ENCODE results near the gene MAD1L1.

The MAD1L1 gene

DNA sequence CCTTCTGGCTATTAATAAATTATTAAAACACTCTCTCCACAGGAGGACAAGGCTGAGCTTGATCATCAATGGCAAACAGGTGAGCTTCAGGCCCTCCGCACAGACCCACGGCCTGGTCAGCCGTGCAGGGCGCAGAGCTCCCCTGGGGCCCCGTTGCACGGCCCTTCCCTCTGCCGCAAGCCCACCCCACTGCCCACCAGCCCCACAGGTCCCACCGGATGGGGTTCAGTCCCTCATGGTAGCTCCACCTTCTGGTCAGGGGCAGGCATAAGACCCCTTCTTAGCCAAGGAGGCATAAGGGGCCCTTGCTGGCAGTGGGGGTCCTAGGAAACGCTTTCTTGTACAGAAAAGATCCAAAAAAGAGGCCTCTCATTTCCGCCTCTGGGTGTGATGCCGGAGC is 84.6 kb downstream of the MAD1L1 start:
- Histone ChIP-seq H3K27ac (ENCODE audit: low read length, poor library complexity, severe bottlenecking) (no peak overlapping the region), H3K27me3 (ENCODE audit: control insufficient read depth in 1 of 2, insufficient read depth in 1 of 2, low read length in 2 of 2) (no peaks in the 10 kb centered on the region), H2BK120ac (ENCODE audit: low read depth, low read length) (no peak overlapping the region), H2BK5ac (ENCODE audit: low read depth, low read length, poor library complexity, severe bottlenecking) (no peak overlapping the region), H3K14ac (ENCODE audit: low read length in 2 of 2) (no peak overlapping the region), H3K79me1 (replicated peaks; ENCODE audit: low read length, poor library complexity, severe bottlenecking) (peaks cover 31% of the 10 kb centered on the region), H3K36me3 (ENCODE audit: control insufficient read depth in 1 of 2, insufficient read depth in 2 of 2, low read depth in 1 of 2, low read length in 2 of 2) (peaks cover 30 to 62% of the 10 kb centered on the region in 2 experiments), H2AK5ac (ENCODE audit: low read length, severe bottlenecking) (no peak overlapping the region), H4K91ac (ENCODE audit: low read length) (no peak overlapping the region), H3K4ac (ENCODE audit: low read depth in 1 of 2, low read length in 2 of 2) (no peak overlapping the region), H3K4me3 (ENCODE audit: insufficient read depth in 1 of 2, low read depth in 1 of 2, low read length in 2 of 2) (no peak overlapping the region), H3K23ac (ENCODE audit: low read length in 2 of 2) (no peak overlapping the region), H3K4me1 (ENCODE audit: control insufficient read depth, insufficient read depth, low read depth, low read length) (peaks cover 19% of the 10 kb centered on the region), H3K9ac (ENCODE audit: low read length) (no peak overlapping the region), H2AFZ (ENCODE audit: low read depth, low read length) (no peak overlapping the region), H3K9me3 (ENCODE audit: control insufficient read depth, low read length) (no peaks in the 10 kb centered on the region), H3K4me2 (ENCODE audit: low read length, poor library complexity, severe bottlenecking) (no peak overlapping the region), H2BK15ac (ENCODE audit: low read depth, poor library complexity, severe bottlenecking) (no peak overlapping the region), H4K8ac (ENCODE audit: low read length) (no peak overlapping the region), H3K18ac (ENCODE audit: low read depth in 1 of 2, low read length in 2 of 2) (no peak overlapping the region), H2BK12ac (ENCODE audit: low read length in 2 of 2) (no peak overlapping the region)
- 99% methylated on average over 11 of the region's 11 CpGs for WGBS
- no peak for DNase-seq

DNA sequence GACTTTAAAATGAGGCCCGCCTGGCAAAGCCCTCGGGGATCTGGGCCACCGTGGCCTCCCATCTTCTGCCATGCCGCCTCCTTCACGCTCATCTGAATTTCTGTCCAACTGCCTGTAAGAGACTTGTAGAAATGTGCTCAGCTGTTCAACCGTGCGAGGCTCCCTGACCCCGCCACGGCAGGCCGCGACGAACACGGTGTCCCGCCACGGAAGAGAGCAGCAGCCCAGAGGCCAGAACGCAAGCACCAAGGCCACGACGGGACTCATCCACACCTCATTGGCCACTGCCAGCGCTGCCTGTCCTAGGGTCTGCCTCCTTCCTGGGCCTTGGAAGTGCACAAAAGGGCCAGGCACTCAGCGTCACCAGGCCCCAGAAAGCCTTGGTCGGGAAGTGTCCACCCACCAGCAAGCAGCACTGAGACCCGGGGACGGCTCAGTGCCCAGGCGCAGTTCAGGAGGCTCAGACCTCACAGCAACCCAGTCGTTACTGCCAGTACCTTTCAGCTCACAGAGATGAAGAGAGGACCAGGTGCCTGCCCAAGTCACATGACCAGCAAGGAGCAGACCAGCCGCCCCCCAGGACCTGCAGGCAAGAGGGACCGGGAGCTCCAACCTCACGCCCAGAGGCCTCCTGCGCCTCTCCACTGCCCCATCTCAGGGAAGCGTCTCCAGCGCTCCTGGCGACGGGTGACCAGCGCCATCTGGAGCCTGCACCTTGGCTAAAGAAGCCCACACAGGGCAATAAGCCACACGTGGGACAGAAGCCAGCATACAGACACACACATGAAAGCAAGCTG is 85.9 kb downstream of the MAD1L1 start:
- Histone ChIP-seq H3K4me1 (ENCODE audit: control insufficient read depth, insufficient read depth, low read depth, low read length) (peaks cover 16% of the 10 kb centered on the region), H2BK5ac (ENCODE audit: low read depth, low read length, poor library complexity, severe bottlenecking) (no peak overlapping the region), H3K9me3 (ENCODE audit: control insufficient read depth, low read length) (no peaks in the 10 kb centered on the region), H3K9ac (ENCODE audit: low read length) (no peak overlapping the region), H3K23ac (ENCODE audit: low read length in 2 of 2) (no peak overlapping the region), H4K8ac (ENCODE audit: low read length) (no peak overlapping the region), H3K4ac (ENCODE audit: low read depth in 1 of 2, low read length in 2 of 2) (no peak overlapping the region), H3K27me3 (ENCODE audit: control insufficient read depth in 1 of 2, insufficient read depth in 1 of 2, low read length in 2 of 2) (no peaks in the 10 kb centered on the region), H3K18ac (ENCODE audit: low read depth in 1 of 2, low read length in 2 of 2) (no peak overlapping the region), H3K4me2 (ENCODE audit: low read length, poor library complexity, severe bottlenecking) (no peak overlapping the region), H3K27ac (ENCODE audit: low read length, poor library complexity, severe bottlenecking) (no peak overlapping the region), H2AK5ac (ENCODE audit: low read length, severe bottlenecking) (no peak overlapping the region), H2AFZ (ENCODE audit: low read depth, low read length) (no peak overlapping the region), H2BK15ac (ENCODE audit: low read depth, poor library complexity, severe bottlenecking) (no peak overlapping the region), H2BK120ac (ENCODE audit: low read depth, low read length) (no peak overlapping the region), H3K79me1 (replicated peaks; ENCODE audit: low read length, poor library complexity, severe bottlenecking) (peaks cover 28% of the 10 kb centered on the region), H3K14ac (ENCODE audit: low read length in 2 of 2) (no peak overlapping the region), H2BK12ac (ENCODE audit: low read length in 2 of 2) (no peak overlapping the region), H3K4me3 (ENCODE audit: insufficient read depth in 1 of 2, low read depth in 1 of 2, low read length in 2 of 2) (no peak overlapping the region), H3K36me3 (ENCODE audit: control insufficient read depth in 1 of 2, insufficient read depth in 2 of 2, low read depth in 1 of 2, low read length in 2 of 2) (peaks cover 35 to 68% of the 10 kb centered on the region in 2 experiments), H4K91ac (ENCODE audit: low read length) (no peak overlapping the region)
- no peak for DNase-seq
- 98% methylated on average over 35 of the region's 35 CpGs for WGBS

DNA sequence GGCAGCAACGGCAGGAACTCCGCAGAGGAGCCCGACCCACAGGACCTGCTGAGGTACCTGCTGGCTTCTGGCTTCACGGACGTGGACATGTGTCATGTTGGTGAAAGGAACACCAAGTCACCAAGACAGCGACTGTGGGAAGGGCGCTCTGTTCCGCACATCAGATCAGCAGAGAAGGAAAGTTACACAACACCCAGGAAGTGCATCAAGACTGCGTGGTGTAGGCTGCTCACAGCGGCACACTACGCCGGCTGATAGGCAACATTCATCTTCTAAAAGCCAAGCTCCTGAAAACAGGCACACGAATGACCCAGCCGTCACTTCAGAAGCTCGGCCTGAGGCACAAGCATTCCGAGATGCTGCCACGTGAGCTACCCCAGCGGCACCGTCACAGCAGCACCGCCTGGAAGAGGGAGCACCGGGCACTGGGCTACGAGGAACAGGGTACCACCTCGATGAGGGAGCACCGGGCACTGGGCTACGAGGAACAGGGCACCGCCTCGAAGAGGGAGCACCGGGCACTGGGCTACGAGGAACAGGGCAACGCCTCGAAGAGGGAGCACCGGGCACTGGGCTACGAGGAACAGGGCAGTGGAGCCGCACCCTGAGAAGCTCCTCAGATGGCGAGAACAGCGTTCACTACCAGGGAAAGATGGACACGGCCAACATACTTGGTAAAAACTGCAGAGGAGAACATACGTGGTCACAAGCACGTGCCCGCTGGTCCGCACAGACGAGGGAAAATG is 86.7 kb downstream of the MAD1L1 start:
- Histone ChIP-seq H3K23ac (ENCODE audit: low read length in 2 of 2) (no peak overlapping the region), H3K9ac (ENCODE audit: low read length) (no peak overlapping the region), H3K4ac (ENCODE audit: low read depth in 1 of 2, low read length in 2 of 2) (no peak overlapping the region), H2BK120ac (ENCODE audit: low read depth, low read length) (no peak overlapping the region), H2AFZ (ENCODE audit: low read depth, low read length) (no peak overlapping the region), H3K27ac (ENCODE audit: low read length, poor library complexity, severe bottlenecking) (no peak overlapping the region), H3K4me1 (ENCODE audit: control insufficient read depth, insufficient read depth, low read depth, low read length) (peaks cover 8% of the 10 kb centered on the region), H3K36me3 (ENCODE audit: control insufficient read depth in 1 of 2, insufficient read depth in 2 of 2, low read depth in 1 of 2, low read length in 2 of 2) (peaks cover 35 to 73% of the 10 kb centered on the region in 2 experiments), H2BK15ac (ENCODE audit: low read depth, poor library complexity, severe bottlenecking) (no peak overlapping the region), H3K27me3 (ENCODE audit: control insufficient read depth in 1 of 2, insufficient read depth in 1 of 2, low read length in 2 of 2) (no peaks in the 10 kb centered on the region), H4K8ac (ENCODE audit: low read length) (no peak overlapping the region), H3K14ac (ENCODE audit: low read length in 2 of 2) (no peak overlapping the region), H3K4me2 (ENCODE audit: low read length, poor library complexity, severe bottlenecking) (no peak overlapping the region), H4K91ac (ENCODE audit: low read length) (no peak overlapping the region), H2BK5ac (ENCODE audit: low read depth, low read length, poor library complexity, severe bottlenecking) (no peak overlapping the region), H3K79me1 (replicated peaks; ENCODE audit: low read length, poor library complexity, severe bottlenecking) (peaks cover 30% of the 10 kb centered on the region), H3K18ac (ENCODE audit: low read depth in 1 of 2, low read length in 2 of 2) (no peak overlapping the region), H3K4me3 (ENCODE audit: insufficient read depth in 1 of 2, low read depth in 1 of 2, low read length in 2 of 2) (no peak overlapping the region), H2BK12ac (ENCODE audit: low read length in 2 of 2) (no peak overlapping the region), H2AK5ac (ENCODE audit: low read length, severe bottlenecking) (no peak overlapping the region), H3K9me3 (ENCODE audit: control insufficient read depth, low read length) (no peaks in the 10 kb centered on the region)
- DNase-seq: no peak
- 97% methylated on average over 42 of the region's 42 CpGs for WGBS

DNA sequence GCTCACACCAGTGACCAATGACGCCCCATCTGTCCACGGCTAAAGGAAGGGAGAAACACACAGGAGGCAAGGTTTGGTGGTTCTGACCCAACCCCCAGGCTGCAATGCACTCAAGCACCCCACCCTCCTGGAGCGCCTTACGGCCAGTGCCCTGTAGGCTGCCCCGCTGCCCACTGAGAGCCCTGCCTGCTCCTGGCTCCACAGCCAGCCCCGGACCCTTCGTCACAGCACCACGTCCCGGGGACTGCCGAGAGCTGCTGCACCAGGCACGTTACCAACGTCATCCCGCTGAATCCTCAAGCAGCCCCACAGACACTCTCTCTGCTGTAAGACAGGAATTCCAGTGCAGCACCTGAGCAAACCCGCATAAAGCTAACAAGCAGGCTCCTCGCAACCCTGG is 87.8 kb downstream of the MAD1L1 start:
- no peak overlapping the region for H3K4ac ChIP-seq (ENCODE audit: low read depth in 1 of 2, low read length in 2 of 2)
- no peaks in the 10 kb centered on the region for H3K27me3 ChIP-seq (ENCODE audit: control insufficient read depth in 1 of 2, insufficient read depth in 1 of 2, low read length in 2 of 2)
- no peak overlapping the region for H2AFZ ChIP-seq (ENCODE audit: low read depth, low read length)
- DNase-seq: no peak
- H3K9ac ChIP-seq (ENCODE audit: low read length): no peak overlapping the region
- H3K14ac ChIP-seq (ENCODE audit: low read length in 2 of 2): no peak overlapping the region
- no peaks in the 10 kb centered on the region for H3K4me1 ChIP-seq (ENCODE audit: control insufficient read depth, insufficient read depth, low read depth, low read length)
- H2AK5ac ChIP-seq (ENCODE audit: low read length, severe bottlenecking): no peak overlapping the region
- no peak overlapping the region for H2BK5ac ChIP-seq (ENCODE audit: low read depth, low read length, poor library complexity, severe bottlenecking)
- no peak overlapping the region for H2BK120ac ChIP-seq (ENCODE audit: low read depth, low read length)
- no peak overlapping the region for H2BK12ac ChIP-seq (ENCODE audit: low read length in 2 of 2)
- H3K27ac ChIP-seq (ENCODE audit: low read length, poor library complexity, severe bottlenecking): no peak overlapping the region
- H3K9me3 ChIP-seq (ENCODE audit: control insufficient read depth, low read length): no peaks in the 10 kb centered on the region
- H3K79me1 ChIP-seq (replicated peaks; ENCODE audit: low read length, poor library complexity, severe bottlenecking): peaks cover 27% of the 10 kb centered on the region
- no peak overlapping the region for H3K4me3 ChIP-seq (ENCODE audit: insufficient read depth in 1 of 2, low read depth in 1 of 2, low read length in 2 of 2)
- H3K23ac ChIP-seq (ENCODE audit: low read length in 2 of 2): no peak overlapping the region
- H2BK15ac ChIP-seq (ENCODE audit: low read depth, poor library complexity, severe bottlenecking): no peak overlapping the region
- no peak overlapping the region for H4K91ac ChIP-seq (ENCODE audit: low read length)
- H3K36me3 ChIP-seq (ENCODE audit: control insufficient read depth in 1 of 2, insufficient read depth in 2 of 2, low read depth in 1 of 2, low read length in 2 of 2): peaks cover 35 to 76% of the 10 kb centered on the region in 2 experiments
- no peak overlapping the region for H4K8ac ChIP-seq (ENCODE audit: low read length)
- H3K4me2 ChIP-seq (ENCODE audit: low read length, poor library complexity, severe bottlenecking): no peak overlapping the region
- 96% methylated on average over 15 of the region's 15 CpGs for WGBS
- H3K18ac ChIP-seq (ENCODE audit: low read depth in 1 of 2, low read length in 2 of 2): no peak overlapping the region

Measured in mesenchymal stem cell (in vitro differentiated cells and primary cell).